ENCODE measurements around the gene MYO1C. TPM values are rescaled to one million over a fixed set of nuclear protein-coding genes. Genes with fewer than 3 reads are reported as not detected.

MYO1C gene
- total RNA-seq, 2 donors from 2014 or later: 75.5 to 90.0 TPM

DNA sequence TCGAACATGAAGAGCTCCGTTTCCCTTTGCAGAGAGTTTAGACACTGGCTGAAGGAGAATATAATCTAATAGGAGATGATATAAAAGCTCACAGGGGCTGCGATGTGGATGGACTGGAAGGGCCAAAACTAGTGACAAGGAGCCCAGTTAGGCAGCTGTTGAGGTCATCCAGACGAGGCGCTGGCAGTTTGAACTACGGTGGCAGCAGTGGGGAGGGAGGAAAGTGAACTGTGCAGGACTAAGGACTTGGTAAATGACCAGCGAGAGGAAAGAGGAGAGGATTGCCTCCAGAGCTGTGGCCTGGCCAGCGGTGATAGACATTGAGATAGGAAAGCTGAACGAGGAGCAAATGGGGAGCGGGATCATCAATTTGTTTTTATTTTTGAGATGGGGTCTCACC is 77.9 kb downstream of the MYO1C start:
- H3K36me3 ChIP-seq (ENCODE audit: control insufficient read depth, insufficient read depth, low read length): peaks cover 10% of the 10 kb centered on the region
- Mint-ChIP-seq H3K27ac (peak overlapping the region; percentile 36), H3K9me3 (peaks cover 9% of the 10 kb centered on the region), H3K4me1 (peaks cover 5% of the 10 kb centered on the region), H3K36me3 (ENCODE audit: low read depth) (peaks cover 9% of the 10 kb centered on the region), H3K27me3 (ENCODE audit: insufficient read depth) (no peaks in the 10 kb centered on the region), H3K4me3 (no peak overlapping the region)
- WGBS, 2 experiments (ENCODE audit: insufficient coverage in 1 of 2, insufficient read length in 1 of 2): 89 to 91% methylated on average over 10 of the region's 10 CpGs
- no peak for DNase-seq
- H3K27ac ChIP-seq (ENCODE audit: low read depth, low read length): no peak overlapping the region
- TF ChIP-seq, protein P1, sequence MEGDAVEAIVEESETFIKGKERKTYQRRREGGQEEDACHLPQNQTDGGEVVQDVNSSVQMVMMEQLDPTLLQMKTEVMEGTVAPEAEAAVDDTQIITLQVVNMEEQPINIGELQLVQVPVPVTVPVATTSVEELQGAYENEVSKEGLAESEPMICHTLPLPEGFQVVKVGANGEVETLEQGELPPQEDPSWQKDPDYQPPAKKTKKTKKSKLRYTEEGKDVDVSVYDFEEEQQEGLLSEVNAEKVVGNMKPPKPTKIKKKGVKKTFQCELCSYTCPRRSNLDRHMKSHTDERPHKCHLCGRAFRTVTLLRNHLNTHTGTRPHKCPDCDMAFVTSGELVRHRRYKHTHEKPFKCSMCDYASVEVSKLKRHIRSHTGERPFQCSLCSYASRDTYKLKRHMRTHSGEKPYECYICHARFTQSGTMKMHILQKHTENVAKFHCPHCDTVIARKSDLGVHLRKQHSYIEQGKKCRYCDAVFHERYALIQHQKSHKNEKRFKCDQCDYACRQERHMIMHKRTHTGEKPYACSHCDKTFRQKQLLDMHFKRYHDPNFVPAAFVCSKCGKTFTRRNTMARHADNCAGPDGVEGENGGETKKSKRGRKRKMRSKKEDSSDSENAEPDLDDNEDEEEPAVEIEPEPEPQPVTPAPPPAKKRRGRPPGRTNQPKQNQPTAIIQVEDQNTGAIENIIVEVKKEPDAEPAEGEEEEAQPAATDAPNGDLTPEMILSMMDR (conservative IDR thresholded peaks at IDR 0.05): no peak
- no peaks in the 10 kb centered on the region for H3K4me1 ChIP-seq (ENCODE audit: control insufficient read depth, insufficient read depth, low read length)
- H3K9me3 ChIP-seq (ENCODE audit: control insufficient read depth, low read length): peaks cover 3% of the 10 kb centered on the region
- H3K27me3 ChIP-seq (ENCODE audit: control insufficient read depth, insufficient read depth, low read length, poor library complexity, severe bottlenecking): no peaks in the 10 kb centered on the region
- H3K4me3 ChIP-seq (ENCODE audit: low read length): no peak overlapping the region
- H3K9ac ChIP-seq (ENCODE audit: extremely low read depth, low read length, poor library complexity, severe bottlenecking): no peak overlapping the region

Other genes with a start within 250 kb of the MYO1C start
- gene BHLHA9, start 222.2 kb downstream of the MYO1C start, total RNA-seq: under 1 TPM in 1 of 2 donors, not detected in 1; 0.62 TPM
- gene TRARG1, start 213.0 kb downstream of the MYO1C start, total RNA-seq: not detected
- gene YWHAE, start 92.5 kb downstream of the MYO1C start, total RNA-seq: 1,000 to 10,000 TPM; 1,225 to 1,349 TPM
- gene CRK, start 36.5 kb downstream of the MYO1C start, total RNA-seq: 10 to 100 TPM; 50.5 to 52.3 TPM
- 10 to 100 TPM; 22.2 to 30.0 TPM for gene INPP5K, start 23.9 kb upstream of the MYO1C start, total RNA-seq
- gene PITPNA, start 70.1 kb upstream of the MYO1C start, total RNA-seq: 10 to 100 TPM; 62.6 TPM
- 10 to 100 TPM; 14.0 to 18.6 TPM for gene SLC43A2, start 136.1 kb upstream of the MYO1C start, total RNA-seq
- gene SCARF1, start 153.0 kb upstream of the MYO1C start, total RNA-seq: under 1 TPM; 0.75 to 0.89 TPM
- 1 to 10 TPM; 1.1 to 3.1 TPM for gene RILP, start 157.2 kb upstream of the MYO1C start, total RNA-seq
- gene PRPF8, start 192.2 kb upstream of the MYO1C start, total RNA-seq: 100 to 1,000 TPM; 298 to 375 TPM
- 1 to 10 TPM in 1 of 2 donors, under 1 TPM in 1; 0.84 to 1.8 TPM for gene TLCD2, start 217.7 kb upstream of the MYO1C start, total RNA-seq
- 10 to 100 TPM; 13.4 to 17.9 TPM for gene WDR81, start 232.0 kb upstream of the MYO1C start, total RNA-seq